Measurements from ENCODE around the gene AMZ2. TPM values are rescaled to one million over a fixed set of nuclear protein-coding genes. Genes with fewer than 3 reads are reported as not detected.
"Not testable (repeated sequence)": the region's sequence is repeated elsewhere in the genome, so short reads cannot be mapped to it uniquely, and the experiment has no call there.

AMZ2 gene
- total and polyA plus RNA-seq, 3 donors from 2014 or later: 143 to 457 (median 201) TPM

DNA sequence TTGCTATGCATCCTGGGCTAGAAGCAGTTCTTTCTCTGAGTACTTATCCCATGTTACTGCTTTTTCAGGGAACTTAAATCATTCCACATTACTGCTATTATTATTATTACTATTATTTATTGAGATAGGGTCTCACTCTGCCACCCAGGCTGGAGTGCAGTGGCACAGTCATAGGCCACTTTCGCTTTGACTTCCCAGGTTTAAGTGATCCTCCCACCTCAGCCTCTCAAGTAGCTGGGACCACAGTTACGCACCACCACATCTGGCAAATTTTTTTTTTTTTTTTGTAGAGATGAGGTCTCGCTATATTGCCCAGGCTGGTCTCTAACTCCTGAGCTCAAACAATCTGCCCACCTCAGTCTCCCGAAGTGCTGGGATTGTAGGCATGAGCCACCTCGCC, 28.4 kb upstream of the AMZ2 start:
- H3K9me3 ChIP-seq; H3K36me3 ChIP-seq (ENCODE audit: low read depth, missing control alignments); intact Hi-C loops (cut with DNase I; ENCODE audit: low total_unique reads); H3K4me1 ChIP-seq; H3K27me3 ChIP-seq; H3K27ac ChIP-seq; H3K4me3 ChIP-seq; DNase-seq: not testable (repeated sequence)
- 94 to 98% methylated on average over 5 of the region's 5 CpGs for WGBS, 2 donors

DNA sequence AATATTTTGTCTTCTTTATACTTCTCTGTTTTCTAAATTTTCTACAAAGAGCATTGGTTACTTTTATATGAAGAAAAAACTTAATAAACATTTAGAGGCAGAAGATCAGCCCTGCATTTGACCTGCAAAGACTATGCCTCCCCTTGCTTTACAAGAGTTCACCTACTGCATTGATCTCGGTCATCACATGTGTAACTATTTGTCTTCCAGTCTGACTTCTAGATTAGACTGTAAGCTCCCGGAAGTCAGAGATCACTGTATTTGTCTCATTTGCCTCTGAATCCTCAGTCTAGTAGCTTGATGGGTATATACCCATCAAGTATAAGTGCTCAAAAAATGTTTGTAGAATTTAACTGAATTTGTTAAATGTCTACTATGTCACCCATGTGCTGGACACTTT, 27.7 kb upstream of the AMZ2 start:
- H3K27me3 ChIP-seq; intact Hi-C loops (cut with DNase I; ENCODE audit: low total_unique reads); DNase-seq; H3K36me3 ChIP-seq (ENCODE audit: low read depth, missing control alignments); H3K4me1 ChIP-seq; H3K9me3 ChIP-seq; H3K27ac ChIP-seq; H3K4me3 ChIP-seq: not testable (repeated sequence)
- WGBS, 2 donors: 90 to 99% methylated on average over 2 of the region's 2 CpGs

DNA sequence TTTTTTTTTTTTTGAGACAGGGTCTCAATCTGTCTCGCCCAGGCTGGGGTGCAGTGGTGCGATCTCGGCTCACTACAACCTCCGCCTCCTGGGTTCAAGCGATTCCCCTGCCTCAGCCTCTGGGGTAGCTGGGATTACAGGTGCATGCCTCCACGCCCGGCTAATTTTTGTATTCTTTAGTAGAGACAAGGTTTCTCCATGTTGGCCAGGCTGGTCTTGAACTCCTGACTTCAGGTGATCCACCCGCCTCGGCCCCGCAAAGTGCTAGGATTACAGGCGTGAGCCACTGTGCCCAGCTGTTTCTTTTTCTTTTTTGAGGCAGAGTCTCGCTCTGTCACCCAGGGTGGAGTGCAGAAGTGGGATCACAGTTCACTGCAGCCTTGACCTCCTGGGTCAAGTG, 27.1 kb upstream of the AMZ2 start:
- H3K4me1 ChIP-seq; H3K9me3 ChIP-seq; H3K27ac ChIP-seq; H3K36me3 ChIP-seq (ENCODE audit: low read depth, missing control alignments); H3K4me3 ChIP-seq; DNase-seq; intact Hi-C loops (cut with DNase I; ENCODE audit: low total_unique reads); H3K27me3 ChIP-seq: not testable (repeated sequence)
- 87 to 94% methylated on average over 10 to 12 of the region's 12 CpGs for WGBS, 2 donors

- no peaks in the 10 kb centered on the region for H3K9me3 ChIP-seq
- no peaks in the 10 kb centered on the region for H3K36me3 ChIP-seq (ENCODE audit: low read depth, missing control alignments)
- 89 to 93% methylated on average over 4 of the region's 4 CpGs for whole genome bisulfite sequencing, 2 donors
- intact Hi-C loops (cut with DNase I; ENCODE audit: low total_unique reads): no loop called here
- no peak for DNase-seq
- no peaks in the 10 kb centered on the region for H3K27me3 ChIP-seq
- H3K27ac ChIP-seq: no peak overlapping the region
- no peaks in the 10 kb centered on the region for H3K4me1 ChIP-seq
- TF ChIP-seq, protein P1, sequence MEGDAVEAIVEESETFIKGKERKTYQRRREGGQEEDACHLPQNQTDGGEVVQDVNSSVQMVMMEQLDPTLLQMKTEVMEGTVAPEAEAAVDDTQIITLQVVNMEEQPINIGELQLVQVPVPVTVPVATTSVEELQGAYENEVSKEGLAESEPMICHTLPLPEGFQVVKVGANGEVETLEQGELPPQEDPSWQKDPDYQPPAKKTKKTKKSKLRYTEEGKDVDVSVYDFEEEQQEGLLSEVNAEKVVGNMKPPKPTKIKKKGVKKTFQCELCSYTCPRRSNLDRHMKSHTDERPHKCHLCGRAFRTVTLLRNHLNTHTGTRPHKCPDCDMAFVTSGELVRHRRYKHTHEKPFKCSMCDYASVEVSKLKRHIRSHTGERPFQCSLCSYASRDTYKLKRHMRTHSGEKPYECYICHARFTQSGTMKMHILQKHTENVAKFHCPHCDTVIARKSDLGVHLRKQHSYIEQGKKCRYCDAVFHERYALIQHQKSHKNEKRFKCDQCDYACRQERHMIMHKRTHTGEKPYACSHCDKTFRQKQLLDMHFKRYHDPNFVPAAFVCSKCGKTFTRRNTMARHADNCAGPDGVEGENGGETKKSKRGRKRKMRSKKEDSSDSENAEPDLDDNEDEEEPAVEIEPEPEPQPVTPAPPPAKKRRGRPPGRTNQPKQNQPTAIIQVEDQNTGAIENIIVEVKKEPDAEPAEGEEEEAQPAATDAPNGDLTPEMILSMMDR (IDR thresholded peaks at IDR 0.05): no peak
- TF ChIP-seq POLR2A (IDR thresholded peaks at IDR 0.05): no peak
- H3K4me3 ChIP-seq: no peak overlapping the region
Measured at GRCh38 chr17:68221786-68222185, 26.1 kb upstream of the AMZ2 start.

DNA sequence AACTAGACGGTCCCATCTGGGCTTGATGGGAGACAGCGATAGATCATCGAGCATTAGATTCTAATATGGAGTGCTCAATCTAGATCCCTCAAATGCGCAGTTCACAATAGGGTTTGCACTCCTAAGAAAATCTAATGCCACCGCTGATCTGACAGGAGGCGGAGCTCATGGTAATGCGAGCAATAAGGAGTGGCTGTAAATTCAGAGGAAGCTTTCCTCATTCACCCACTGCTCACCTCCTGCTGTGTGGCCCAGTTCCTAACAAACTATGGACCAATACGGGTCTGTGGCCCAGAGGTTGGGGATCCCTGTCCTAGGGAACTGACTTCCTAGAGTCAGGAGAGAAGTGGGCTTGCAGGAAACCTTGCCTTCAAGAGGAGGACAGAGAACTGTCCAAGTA, 25.2 kb upstream of the AMZ2 start:
- intact Hi-C loops (cut with DNase I; ENCODE audit: low total_unique reads): no loop called here
- H3K27ac ChIP-seq: no peak overlapping the region
- DNase-seq: no peak
- H3K4me1 ChIP-seq: no peaks in the 10 kb centered on the region
- H3K4me3 ChIP-seq: no peak overlapping the region
- no peaks in the 10 kb centered on the region for H3K27me3 ChIP-seq
- no peak for TF ChIP-seq POLR2A (IDR thresholded peaks at IDR 0.05)
- TF ChIP-seq, protein P1 (IDR thresholded peaks at IDR 0.05): no peak
- H3K36me3 ChIP-seq (ENCODE audit: low read depth, missing control alignments): no peaks in the 10 kb centered on the region
- WGBS, 2 donors: 92 to 98% methylated on average over 8 of the region's 8 CpGs
- H3K9me3 ChIP-seq: no peaks in the 10 kb centered on the region

GRCh38 chr17:68225055-68225454, 22.8 kb upstream of the AMZ2 start:
- 73 to 84% methylated on average over 4 of the region's 4 CpGs for WGBS, 2 donors
- H3K27me3 ChIP-seq; H3K4me3 ChIP-seq; DNase-seq; H3K4me1 ChIP-seq; H3K9me3 ChIP-seq; H3K36me3 ChIP-seq (ENCODE audit: low read depth, missing control alignments); H3K27ac ChIP-seq; intact Hi-C loops (cut with DNase I; ENCODE audit: low total_unique reads): not testable (repeated sequence)

DNA sequence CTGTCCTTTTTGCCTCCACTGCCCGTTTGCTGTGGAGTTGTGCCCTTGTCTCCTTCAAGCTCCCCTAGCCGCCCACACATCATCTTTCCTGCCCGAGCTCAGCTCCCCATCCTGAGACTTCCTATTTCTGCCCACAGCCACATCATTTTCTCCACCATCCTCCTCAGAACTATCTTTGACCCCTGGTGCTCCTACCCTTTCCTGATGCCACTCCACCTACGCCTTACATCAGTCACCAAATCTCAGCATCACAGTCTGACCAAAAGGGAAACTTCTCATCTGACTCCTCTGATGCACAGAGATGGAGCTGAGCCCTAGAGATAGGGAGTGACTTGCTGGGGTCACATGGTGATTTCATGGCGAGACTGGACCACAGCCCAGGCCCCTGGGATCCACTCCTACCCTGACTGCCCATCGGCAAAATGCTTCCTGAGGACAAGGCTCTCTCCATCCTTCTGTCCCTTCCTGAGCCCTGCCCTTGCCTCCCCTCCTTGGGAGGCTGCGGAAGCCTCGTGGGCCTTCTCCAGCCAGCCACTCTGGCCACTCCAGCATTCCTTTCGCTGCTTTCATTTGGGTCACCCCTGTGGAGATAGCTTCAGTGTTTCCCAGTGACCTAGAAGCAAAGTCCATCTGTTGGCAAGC, 19.7 kb upstream of the AMZ2 start:
- DNase-seq; intact Hi-C loops (cut with DNase I; ENCODE audit: low total_unique reads): not testable (repeated sequence)

More for the DNA sequence above, 19.7 kb upstream of the AMZ2 start:
- H3K4me1 ChIP-seq; H3K4me3 ChIP-seq; H3K27ac ChIP-seq; H3K9me3 ChIP-seq; H3K27me3 ChIP-seq; H3K36me3 ChIP-seq (ENCODE audit: low read depth, missing control alignments): not testable (repeated sequence)
- 84 to 95% methylated on average over 8 to 9 of the region's 9 CpGs for WGBS, 2 donors

Measured in testis (tissue), 3 donors.